T1000 (cell line): ENCODE data around the gene PHF2.
A peak's percentile ranks its signal among the peaks of the same experiment; 100 is the strongest.

Experiments used
- DNase-seq: peaks from one replicate; lab custom pipeline; 2025; ENCODE audit warnings: mixed read lengths; lab: John Stamatoyannopoulos, UW

PHF2 gene

GRCh38 chr9:93576258-93577077, at the start of gene PHF2:
Gene PHF2 (plus strand): TSS chr9:93576584. CDS start chr9:93576774, 190 bp downstream.
- DNase-seq: no peak

GRCh38 chr9:93531374-93531773, 45.0 kb upstream of the PHF2 start:
- DNase-seq: no peak

- DNase-seq: no peak
Observed at GRCh38 chr9:93532141-93532540, 44.2 kb upstream of the PHF2 start.

GRCh38 chr9:93533863-93534262, 42.5 kb upstream of the PHF2 start:
- no peak for DNase-seq

- no peak for DNase-seq
Observed at GRCh38 chr9:93536167-93536566, 40.2 kb upstream of the PHF2 start.

GRCh38 chr9:93536874-93537273, 39.5 kb upstream of the PHF2 start:
- no peak for DNase-seq

- DNase-seq: no peak
Observed at GRCh38 chr9:93540305-93540704, 36.1 kb upstream of the PHF2 start.

- no peak for DNase-seq
Observed at GRCh38 chr9:93541005-93541404, 35.4 kb upstream of the PHF2 start.

- DNase-seq: no peak
Observed at GRCh38 chr9:93541581-93542349, 34.6 kb upstream of the PHF2 start.

- DNase-seq: no peak
Observed at GRCh38 chr9:93543117-93543516, 33.3 kb upstream of the PHF2 start.

- no peak for DNase-seq
Observed at GRCh38 chr9:93546356-93546755, 30.0 kb upstream of the PHF2 start.

- DNase-seq: no peak
Observed at GRCh38 chr9:93549611-93550010, 26.8 kb upstream of the PHF2 start.

- DNase-seq: no peak
Observed at GRCh38 chr9:93552923-93553322, 23.5 kb upstream of the PHF2 start.

GRCh38 chr9:93555370-93555769, 21.0 kb upstream of the PHF2 start:
- no peak for DNase-seq

- DNase-seq: no peak
Observed at GRCh38 chr9:93557366-93558137, 18.8 kb upstream of the PHF2 start.

GRCh38 chr9:93558503-93558902, 17.9 kb upstream of the PHF2 start:
- no peak for DNase-seq

GRCh38 chr9:93560991-93561390, 15.4 kb upstream of the PHF2 start:
- no peak for DNase-seq

GRCh38 chr9:93562157-93562556, 14.2 kb upstream of the PHF2 start:
- no peak for DNase-seq

- DNase-seq: no peak
Observed at GRCh38 chr9:93565089-93565488, 11.3 kb upstream of the PHF2 start.

- peak; percentile 96 for DNase-seq
Observed at GRCh38 chr9:93566408-93567270, 9.7 kb upstream of the PHF2 start.

GRCh38 chr9:93567271-93567959, 9.0 kb upstream of the PHF2 start:
- DNase-seq: no peak
